Gastroesophageal sphincter (tissue), 3 donors: ENCODE data around the gene NAGPA.

Source experiments
- POLR2A ChIP-seq, 2 donors: fragments of 450-650 bp; IDR thresholded peaks; one replicate each; pipeline ENCODE4 v1.6.1; 2017; ENCODE audit warnings: antibody characterized with exemption in 2 of 2, mild to moderate bottlenecking in 2 of 2, moderate library complexity in 1 of 2
- POLR2AphosphoS5 ChIP-seq: sonication (generic); formaldehyde crosslinking; IDR thresholded peaks from one replicate; pipeline ENCODE4 v1.6.1; 2017; ENCODE audit warnings: antibody characterized with exemption
- TF ChIP-seq, protein P1 (sequence below), 4 experiments: fragments of 200-600 bp in 2 of 4; fragments of 450-650 bp in 2 of 4; sonication (generic) in 1 of 4; IDR thresholded peaks; one replicate each; pipeline ENCODE4 v1.5.1; 2017 to 2019; ENCODE audit warnings: antibody characterized with exemption in 4 of 4, mild to moderate bottlenecking in 2 of 4, moderate library complexity in 2 of 4

DNA sequence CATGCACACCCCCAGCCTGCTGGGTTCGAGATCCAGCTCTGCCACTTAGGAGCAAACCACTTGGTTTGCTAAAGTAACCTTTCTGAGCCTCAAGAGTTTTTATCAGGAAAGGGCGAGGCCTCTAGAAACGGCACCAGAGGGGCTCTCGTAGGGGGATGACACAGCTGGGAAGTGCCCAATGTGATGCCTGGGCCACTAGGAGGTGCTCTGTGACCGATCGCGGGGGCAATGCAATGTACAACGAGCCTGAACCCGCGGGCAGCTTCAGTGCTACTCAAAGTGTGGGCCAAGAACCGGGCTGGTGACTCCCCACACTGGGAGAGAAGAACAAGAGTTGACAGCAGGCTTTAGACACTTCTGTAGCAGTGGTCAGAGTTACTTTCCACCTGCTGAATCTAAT, 22.6 kb upstream of the NAGPA start:
- TF ChIP-seq POLR2A (IDR thresholded peaks at IDR 0.05) (no peak), POLR2AphosphoS5 (no peak)
- TF ChIP-seq, protein P1, sequence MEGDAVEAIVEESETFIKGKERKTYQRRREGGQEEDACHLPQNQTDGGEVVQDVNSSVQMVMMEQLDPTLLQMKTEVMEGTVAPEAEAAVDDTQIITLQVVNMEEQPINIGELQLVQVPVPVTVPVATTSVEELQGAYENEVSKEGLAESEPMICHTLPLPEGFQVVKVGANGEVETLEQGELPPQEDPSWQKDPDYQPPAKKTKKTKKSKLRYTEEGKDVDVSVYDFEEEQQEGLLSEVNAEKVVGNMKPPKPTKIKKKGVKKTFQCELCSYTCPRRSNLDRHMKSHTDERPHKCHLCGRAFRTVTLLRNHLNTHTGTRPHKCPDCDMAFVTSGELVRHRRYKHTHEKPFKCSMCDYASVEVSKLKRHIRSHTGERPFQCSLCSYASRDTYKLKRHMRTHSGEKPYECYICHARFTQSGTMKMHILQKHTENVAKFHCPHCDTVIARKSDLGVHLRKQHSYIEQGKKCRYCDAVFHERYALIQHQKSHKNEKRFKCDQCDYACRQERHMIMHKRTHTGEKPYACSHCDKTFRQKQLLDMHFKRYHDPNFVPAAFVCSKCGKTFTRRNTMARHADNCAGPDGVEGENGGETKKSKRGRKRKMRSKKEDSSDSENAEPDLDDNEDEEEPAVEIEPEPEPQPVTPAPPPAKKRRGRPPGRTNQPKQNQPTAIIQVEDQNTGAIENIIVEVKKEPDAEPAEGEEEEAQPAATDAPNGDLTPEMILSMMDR (IDR thresholded peaks at IDR 0.05), result no peak
